GM18508 (cell line): ENCODE data around the gene TGFBR1.
A peak's percentile ranks its signal among the peaks of the same experiment; 100 is the strongest.

Experiments used
- ATAC-seq: cut with Tn5 transposase; IDR thresholded peaks from one replicate; pipeline ENCODE4 v1.9.1; 2021; ENCODE audit warnings: moderate number of reproducible peaks; ENCODE audit not compliant: insufficient read depth, unreplicated experiment

Gene TGFBR1

GRCh38 chr9:99160173-99160572 is 55.3 kb downstream of the TGFBR1 start:
- no peak for ATAC-seq

- ATAC-seq = no peak
Measured at GRCh38 chr9:99162759-99163364, 57.9 kb downstream of the TGFBR1 start.

- ATAC-seq = no peak
Measured at GRCh38 chr9:99166149-99166548, 61.2 kb downstream of the TGFBR1 start.

GRCh38 chr9:99167119-99167518 is 62.2 kb downstream of the TGFBR1 start:
- no peak for ATAC-seq

- no peak for ATAC-seq
Measured at GRCh38 chr9:99167694-99168093, 62.8 kb downstream of the TGFBR1 start.

GRCh38 chr9:99169086-99169485 is 64.2 kb downstream of the TGFBR1 start:
- no peak for ATAC-seq

GRCh38 chr9:99169982-99170761 is 65.3 kb downstream of the TGFBR1 start:
- ATAC-seq = no peak

GRCh38 chr9:99171225-99172123 is 66.6 kb downstream of the TGFBR1 start:
- ATAC-seq = no peak

GRCh38 chr9:99172124-99173091 is 67.5 kb downstream of the TGFBR1 start:
- no peak for ATAC-seq

GRCh38 chr9:99173570-99174504 is 68.9 kb downstream of the TGFBR1 start:
- ATAC-seq = no peak

GRCh38 chr9:99176527-99177013 is 71.7 kb downstream of the TGFBR1 start:
- no peak for ATAC-seq

GRCh38 chr9:99177576-99178366 is 72.9 kb downstream of the TGFBR1 start:
- no peak for ATAC-seq

- ATAC-seq = no peak
Measured at GRCh38 chr9:99178912-99179872, 74.3 kb downstream of the TGFBR1 start.

GRCh38 chr9:99180199-99180598 is 75.3 kb downstream of the TGFBR1 start:
- ATAC-seq = no peak

GRCh38 chr9:99180662-99181061 is 75.7 kb downstream of the TGFBR1 start:
- ATAC-seq = no peak

- ATAC-seq = no peak
Measured at GRCh38 chr9:99181206-99181605, 76.3 kb downstream of the TGFBR1 start.

- ATAC-seq = peak; percentile 46
Measured at GRCh38 chr9:99181621-99182020, 76.7 kb downstream of the TGFBR1 start.
